B cell (primary cell): ENCODE data around the gene SAA4. TPM values are rescaled to one million over a fixed set of nuclear protein-coding genes. Genes with fewer than 3 reads are reported as not detected.
A peak's percentile ranks its signal among the peaks of the same experiment; 100 is the strongest.
"Not testable (repeated sequence)": the region's sequence is repeated elsewhere in the genome, so short reads cannot be mapped to it uniquely, and the experiment has no call there.

ENCODE experiments used
- ATAC-seq: fragments of 200-7000 bp; cut with Tn5 transposase; one replicate; pipeline ENCODE4 v1.10.0; 2021; ENCODE audit warnings: low read depth, mild to moderate bottlenecking, moderate number of reproducible peaks, moderate library complexity
- CTCF ChIA-PET: fragments of 350-600 bp; sonication (Branson Sonifier 250); formaldehyde crosslinking; loops from one replicate; lab custom pipeline; 2021; ENCODE audit warnings: antibody characterized with exemption, inconsistent platforms; lab: Charles Lee
- POLR2A ChIA-PET: fragments of 350-600 bp; sonication (Branson Sonifier 250); formaldehyde crosslinking; loops from one replicate; lab custom pipeline; 2021; ENCODE audit warnings: antibody characterized with exemption; lab: Charles Lee
- DNase-seq: peaks from one replicate; pipeline ENCODE4 v3.0.0; 2013
- H2AFZ ChIP-seq: 2 replicates; pipeline ENCODE4 v1.6.1; 2012; ENCODE audit warnings: mild to moderate bottlenecking, low read depth, low read length; ENCODE audit not compliant: insufficient read depth, poor library complexity, severe bottlenecking
- H3K27ac ChIP-seq, 2 donors: 1 replicate in 1 of 2; 2 replicates in 1 of 2; pipeline ENCODE4 v1.5.1; 2012 to 2013; ENCODE audit warnings: low read length in 2 of 2, mild to moderate bottlenecking in 2 of 2, moderate library complexity in 1 of 2
- H3K27me3 ChIP-seq, 4 experiments: fragments of 200-600 bp in 1 of 4; sonication (generic) in 1 of 4; replicated peaks in 1 of 4; 1 replicate in 2 of 4; 2 replicates in 2 of 4; pipeline versions ENCODE4 v1.6.1 to v1.7.0; 2013 to 2016; ENCODE audit warnings: low read length in 3 of 4, mild to moderate bottlenecking in 2 of 4, mixed read lengths in 1 of 4, moderate library complexity in 1 of 4; ENCODE audit not compliant: insufficient read depth in 4 of 4, control insufficient read depth in 3 of 4; ENCODE audit errors: control extremely low read depth in 1 of 4
- H3K36me3 ChIP-seq, 2 experiments: replicated peaks in 1 of 2; 1 replicate in 1 of 2; 2 replicates in 1 of 2; pipeline versions ENCODE4 v1.6.1 to v1.7.1; 2013; ENCODE audit warnings: low read length in 1 of 2; ENCODE audit not compliant: insufficient read depth in 2 of 2, control insufficient read depth in 1 of 2; ENCODE audit errors: control extremely low read depth in 1 of 2, extremely low read depth in 1 of 2
- H3K4me1 ChIP-seq, 2 donors: fragments of 200-600 bp in 1 of 2; sonication (generic) in 1 of 2; 1 replicate in 1 of 2; 2 replicates in 1 of 2; pipeline versions ENCODE4 v1.5.1 to v1.6.1; 2013 to 2017; ENCODE audit warnings: low read length in 2 of 2; ENCODE audit not compliant: control insufficient read depth in 2 of 2, insufficient read depth in 2 of 2
- H3K4me2 ChIP-seq: replicated peaks from 2 replicates; pipeline ENCODE3; 2012; ENCODE audit warnings: mild to moderate bottlenecking, low read depth, low read length; ENCODE audit not compliant: poor library complexity, severe bottlenecking
- H3K4me3 ChIP-seq, 5 experiments: fragments of 200-600 bp in 1 of 5; sonication (generic) in 1 of 5; 1 replicate in 3 of 5; 2 replicates in 2 of 5; pipeline versions ENCODE4 v1.5.1 to v1.7.0; 2011 to 2016; ENCODE audit warnings: low read length in 4 of 5, mild to moderate bottlenecking in 4 of 5, low read depth in 2 of 5, control low read depth in 1 of 5, moderate library complexity in 1 of 5; ENCODE audit not compliant: insufficient read depth in 1 of 5; ENCODE audit errors: control extremely low read depth in 1 of 5, extremely low read depth in 1 of 5
- H3K79me2 ChIP-seq: fragments of 200-600 bp; sonication (generic); one replicate; pipeline ENCODE4 v1.6.0; 2016; ENCODE audit warnings: low read length; ENCODE audit not compliant: control insufficient read depth, insufficient read depth
- H3K9ac ChIP-seq: fragments of 200-600 bp; sonication (generic); 2 replicates; pipeline ENCODE4 v1.6.1; 2017; ENCODE audit warnings: mild to moderate bottlenecking, low read length, moderate library complexity
- H3K9me3 ChIP-seq, 3 donors: one replicate each; pipeline versions ENCODE4 v1.6.1 to v1.7.1; 2013; ENCODE audit warnings: low read length in 2 of 3; ENCODE audit not compliant: control insufficient read depth in 2 of 3, insufficient read depth in 1 of 3; ENCODE audit errors: control extremely low read depth in 1 of 3
- H4K20me1 ChIP-seq: 2 replicates; pipeline ENCODE4 v1.6.0; 2012; ENCODE audit warnings: mild to moderate bottlenecking, low read length; ENCODE audit not compliant: insufficient read depth, control insufficient read depth, poor library complexity, severe bottlenecking
- H3K27ac Mint-ChIP-seq: one replicate; pipeline ENCODE4 v1.8.0; 2021; ENCODE audit warnings: mixed read lengths
- H3K27me3 Mint-ChIP-seq: one replicate; pipeline ENCODE4 v1.8.0; 2021; ENCODE audit warnings: mixed read lengths
- H3K4me1 Mint-ChIP-seq: one replicate; pipeline ENCODE4 v1.8.0; 2021; ENCODE audit warnings: mixed read lengths
- H3K4me3 Mint-ChIP-seq: one replicate; pipeline ENCODE4 v1.8.0; 2021; ENCODE audit warnings: mixed read lengths
- H3K9me3 Mint-ChIP-seq: one replicate; pipeline ENCODE4 v1.8.0; 2022; ENCODE audit warnings: mixed read lengths; ENCODE audit not compliant: insufficient read depth
- CTCF ChIP-seq: fragments of 200-600 bp; IDR thresholded peaks from one replicate; pipeline ENCODE4 v1.8.0; 2022; ENCODE audit warnings: antibody characterized with exemption, mild to moderate bottlenecking
- EZH2 ChIP-seq: IDR thresholded peaks from 2 replicates; pipeline ENCODE4 v1.6.1; 2012; ENCODE audit warnings: borderline replicate concordance, low read depth, mild to moderate bottlenecking, moderate library complexity, low read length; ENCODE audit not compliant: insufficient read depth, poor library complexity, severe bottlenecking
- WGBS: methylation state at CpG from one replicate; pipeline ENCODE4 v1.1.5; 2013; ENCODE audit warnings: missing lambda C conversion rate; ENCODE audit not compliant: insufficient coverage; 5-methylcytosine and 5-hydroxymethylcytosine counted together
- intact Hi-C: fragments of 100-400 bp; cut with micrococcal nuclease; formaldehyde crosslinking; loops from one replicate; pipeline ENCODE4 v1.10.0; 2022
- polyA plus RNA-seq: library from polyadenylated mRNA; depleted of rRNA; stranded (reverse); fragments of >200 nt; gene quantifications from 2 replicates; pipeline ENCODE4 v1.2.3, GENCODE V29; 2012
- total RNA-seq, 2 donors: library from RNA; stranded (reverse); fragments of 120-200 nt in 1 of 2; gene quantifications; 1 replicate in 1 of 2; 2 replicates in 1 of 2; pipeline versions ENCODE4 v1.2.3 to v1.2.4, GENCODE V29; 2013 to 2022

The SAA4 gene
- total and polyA plus RNA-seq, 2 donors (not counting 1 experiment from before 2014, with no cell fraction given) = not detected

DNA sequence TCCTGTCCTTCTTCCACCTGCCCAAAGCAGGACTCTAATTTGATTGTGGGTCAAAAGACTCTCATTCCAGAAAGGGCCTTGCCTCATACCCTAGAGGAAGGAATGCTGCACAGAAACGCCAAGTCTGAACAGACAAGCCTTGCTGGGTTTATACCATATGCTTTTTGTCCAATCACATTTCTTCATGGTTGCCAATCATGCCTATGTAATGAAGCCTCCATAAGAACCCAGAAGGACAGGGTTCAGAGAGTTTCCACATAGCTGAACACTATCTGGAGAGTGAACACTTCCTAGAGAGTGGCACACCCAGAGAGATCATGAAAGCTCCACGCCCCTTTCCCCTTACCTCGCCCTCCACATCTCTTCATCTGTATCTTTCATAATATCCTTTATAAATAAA, 16.6 kb upstream of the SAA4 start:
- Histone ChIP-seq H3K79me2 (no peaks in the 10 kb centered on the region), H2AFZ (no peak overlapping the region), H3K4me3 (no peak overlapping the region), H3K27me3 (peaks cover 0 to 3% (median 0%) of the 10 kb centered on the region in 4 experiments), H4K20me1 (no peaks in the 10 kb centered on the region), H3K4me1 (no peaks in the 10 kb centered on the region), H3K27ac (no peak overlapping the region), H3K9ac (no peak overlapping the region), H3K4me2 (no peak overlapping the region), H3K36me3 (no peaks in the 10 kb centered on the region), H3K9me3 (no peaks in the 10 kb centered on the region)
- DNase-seq (no peak), ATAC-seq (no peak)
- POLR2A ChIA-PET = interaction anchor here (0.6 kb wide), 1 partner anchor 33 kb away, joined by 5 read pairs; no protein-coding TSS in a partner anchor
- CTCF ChIA-PET = interaction anchor here (1.6 kb wide), 1 partner anchor 9 kb away, joined by 8 read pairs; no protein-coding TSS in a partner anchor
- H3K4me3 Mint-ChIP-seq = no peak overlapping the region
- TF ChIP-seq CTCF = no peak
- no peak for TF ChIP-seq EZH2
- no peaks in the 10 kb centered on the region for H3K4me1 Mint-ChIP-seq
- intact Hi-C loops = no loop called here
- H3K27ac Mint-ChIP-seq = no peak overlapping the region
- peaks cover 6% of the 10 kb centered on the region for H3K27me3 Mint-ChIP-seq
- 96% methylated on average over 3 of the region's 3 CpGs for WGBS
- H3K9me3 Mint-ChIP-seq = no peaks in the 10 kb centered on the region

GRCh38 chr11:18248561-18248960, 12.0 kb upstream of the SAA4 start, which contains the start of gene SAA2:
Gene SAA2, minus strand, starts transcription at chr11:18248668. Its CDS starts 657 bp downstream, at chr11:18248011.
- Histone ChIP-seq H4K20me1 (no peaks in the 10 kb centered on the region), H3K4me3 (no peak within 1 kb of the TSS), H3K36me3 (no peaks in the 10 kb centered on the region), H2AFZ (no peak within 1 kb of the TSS), H3K27ac (no peak within 1 kb of the TSS), H3K9me3 (peaks cover 0 to 4% (median 3%) of the 10 kb centered on the region in 3 donors), H3K4me2 (no peak within 1 kb of the TSS), H3K9ac (no peak within 1 kb of the TSS), H3K4me1 (peaks cover 2 to 19% of the 10 kb centered on the region in 2 donors), H3K79me2 (no peaks in the 10 kb centered on the region), H3K27me3 (no peaks in the 10 kb centered on the region)
- H3K4me3 Mint-ChIP-seq = no peak within 1 kb of the TSS
- no peak within 1 kb of the TSS for H3K27ac Mint-ChIP-seq
- peaks cover 15% of the 10 kb centered on the region for H3K4me1 Mint-ChIP-seq
- no peaks in the 10 kb centered on the region for H3K27me3 Mint-ChIP-seq
- DNase-seq (no peak), ATAC-seq (no peak)
- TF ChIP-seq CTCF (no peak), EZH2 (no peak)
- intact Hi-C loops = loop anchor here (10.0 kb wide), 1 partner anchor 276 kb away; the partner anchor contains the start of gene TSG101
- 83% methylated on average over 5 of the region's 5 CpGs for WGBS
- ChIA-PET CTCF (interaction anchor here (0.6 kb wide), 1 partner anchor 315 kb away, joined by 3 read pairs; no protein-coding TSS in a partner anchor), POLR2A (no interaction called here)
- no peaks in the 10 kb centered on the region for H3K9me3 Mint-ChIP-seq

DNA sequence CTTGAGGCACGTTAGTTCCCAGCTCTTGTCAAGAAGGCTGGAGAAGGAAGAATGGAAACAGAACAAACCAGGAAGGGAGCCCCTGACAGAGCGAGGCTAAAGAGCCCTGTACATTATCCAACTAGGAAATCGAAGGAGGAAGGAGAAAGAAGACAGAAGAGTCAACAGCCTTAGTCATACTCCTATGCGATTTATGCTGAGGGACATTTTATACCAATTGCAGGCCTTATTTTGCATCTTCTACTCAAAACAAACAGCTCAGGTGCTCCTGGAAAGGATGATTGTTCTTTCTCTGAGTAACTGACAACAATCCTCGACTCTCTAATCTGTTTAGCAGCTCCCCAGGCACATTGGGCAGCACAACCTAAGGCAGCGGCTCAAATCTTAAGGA, 10.6 kb upstream of the SAA4 start:
- Mint-ChIP-seq H3K4me3 (peak overlapping the region; percentile 74), H3K4me1 (peaks cover 15% of the 10 kb centered on the region), H3K27ac (peak overlapping the region; percentile 87)
- no CpG with 5 or more reads among the region's 6 CpGs for WGBS
- H3K4me2 ChIP-seq, H3K27me3 Mint-ChIP-seq, H3K27me3 ChIP-seq, H3K9ac ChIP-seq, H3K79me2 ChIP-seq, CTCF ChIA-PET, H3K9me3 Mint-ChIP-seq, POLR2A ChIA-PET, DNase-seq, H4K20me1 ChIP-seq, H3K9me3 ChIP-seq, H3K4me3 ChIP-seq, ATAC-seq, H3K36me3 ChIP-seq: not testable (repeated sequence)
- Histone ChIP-seq H3K27ac (peak overlapping the region in 1 of 2 donors; percentile 53), H2AFZ (peak overlapping the region; percentile 70), H3K4me1 (peaks cover 2 to 19% of the 10 kb centered on the region in 2 donors)
- intact Hi-C loops = loop anchor here (2.0 to 10.0 kb wide), 2 partner anchors 76 to 278 kb away; partner anchors contain the start of genes GTF2H1, HPS5 and TSG101
